ENCODE data around the gene CLDN24. TPM values are rescaled to one million over a fixed set of nuclear protein-coding genes. Genes with fewer than 3 reads are reported as not detected.

Gene CLDN24
- total RNA-seq, 1 experiment from 2014 or later = not detected

DNA sequence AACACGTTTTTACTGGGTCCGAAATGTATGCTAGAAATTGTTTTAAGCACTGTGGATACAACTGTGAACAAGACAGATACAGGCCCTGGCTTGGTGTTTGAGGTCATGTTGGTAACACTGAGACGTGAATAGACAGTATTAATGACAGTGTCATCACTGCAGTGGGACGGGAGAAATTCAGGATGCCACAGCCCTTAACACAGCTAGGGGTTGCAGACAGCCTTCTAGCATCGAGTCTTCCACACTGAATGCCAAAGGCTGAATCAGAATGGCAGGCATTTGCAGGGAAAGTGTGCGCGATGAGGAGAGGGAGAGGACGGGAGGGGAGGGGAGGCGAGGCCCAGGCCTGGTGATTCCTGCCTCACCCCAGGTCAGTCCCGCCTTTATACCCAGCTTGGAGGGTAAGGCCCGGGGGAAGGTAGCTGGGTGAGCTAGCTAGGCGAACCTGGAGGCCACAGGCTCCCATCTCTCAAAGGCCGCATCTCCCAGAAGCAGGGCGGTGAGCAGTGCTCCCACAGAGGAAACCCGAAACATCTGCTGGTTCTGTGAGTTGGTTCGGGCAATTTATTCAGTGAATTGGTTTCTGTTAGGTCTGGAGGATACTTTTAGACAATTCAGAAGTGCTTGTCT, 44.1 kb upstream of the CLDN24 start:
- H3K4me3 Mint-ChIP-seq = no peak overlapping the region
- no peaks in the 10 kb centered on the region for H4K20me1 ChIP-seq (ENCODE audit: control insufficient read depth, insufficient read depth, insufficient read length)
- H3K9me3 Mint-ChIP-seq = no peaks in the 10 kb centered on the region
- H3K4me2 ChIP-seq (ENCODE audit: insufficient read depth, insufficient read length, low read length) = no peak overlapping the region
- no peak overlapping the region for H3K27ac ChIP-seq (ENCODE audit: insufficient read length, low read depth, low read length)
- no peak overlapping the region for H3K4ac ChIP-seq (ENCODE audit: low read depth, low read length)
- no peak overlapping the region for H2BK120ac ChIP-seq (ENCODE audit: low read depth, low read length, poor library complexity, severe bottlenecking)
- H4K91ac ChIP-seq (ENCODE audit: insufficient read length, low read depth, low read length) = no peak overlapping the region
- no peaks in the 10 kb centered on the region for H3K23me2 ChIP-seq (ENCODE audit: insufficient read length, low read depth, low read length, poor library complexity, severe bottlenecking)
- no peak overlapping the region for H3K27ac Mint-ChIP-seq
- WGBS (ENCODE audit: extremely low coverage, insufficient read length, low lambda C conversion rate) = no CpG with 5 or more reads among the region's 16 CpGs
- no peak overlapping the region; the same call in 1 of the 2 replicates for H3K14ac ChIP-seq (ENCODE audit: insufficient read depth, low read length)
- H3K56ac ChIP-seq (ENCODE audit: insufficient read length, low read depth, low read length) = no peak overlapping the region
- TF ChIP-seq, protein P1, sequence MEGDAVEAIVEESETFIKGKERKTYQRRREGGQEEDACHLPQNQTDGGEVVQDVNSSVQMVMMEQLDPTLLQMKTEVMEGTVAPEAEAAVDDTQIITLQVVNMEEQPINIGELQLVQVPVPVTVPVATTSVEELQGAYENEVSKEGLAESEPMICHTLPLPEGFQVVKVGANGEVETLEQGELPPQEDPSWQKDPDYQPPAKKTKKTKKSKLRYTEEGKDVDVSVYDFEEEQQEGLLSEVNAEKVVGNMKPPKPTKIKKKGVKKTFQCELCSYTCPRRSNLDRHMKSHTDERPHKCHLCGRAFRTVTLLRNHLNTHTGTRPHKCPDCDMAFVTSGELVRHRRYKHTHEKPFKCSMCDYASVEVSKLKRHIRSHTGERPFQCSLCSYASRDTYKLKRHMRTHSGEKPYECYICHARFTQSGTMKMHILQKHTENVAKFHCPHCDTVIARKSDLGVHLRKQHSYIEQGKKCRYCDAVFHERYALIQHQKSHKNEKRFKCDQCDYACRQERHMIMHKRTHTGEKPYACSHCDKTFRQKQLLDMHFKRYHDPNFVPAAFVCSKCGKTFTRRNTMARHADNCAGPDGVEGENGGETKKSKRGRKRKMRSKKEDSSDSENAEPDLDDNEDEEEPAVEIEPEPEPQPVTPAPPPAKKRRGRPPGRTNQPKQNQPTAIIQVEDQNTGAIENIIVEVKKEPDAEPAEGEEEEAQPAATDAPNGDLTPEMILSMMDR (conservative IDR thresholded peaks at IDR 0.05) = no peak
- no peak overlapping the region for H2BK20ac ChIP-seq (ENCODE audit: low read depth, low read length, poor library complexity, severe bottlenecking)
- no peak overlapping the region for H2AK5ac ChIP-seq (ENCODE audit: insufficient read length, low read length)
- H3K36me3 Mint-ChIP-seq (ENCODE audit: insufficient read depth in 1 of 3, low read depth in 3 of 3) = no peaks in the 10 kb centered on the region
- H2BK5ac ChIP-seq (ENCODE audit: insufficient read length, low read length) = no peak overlapping the region
- H3K79me1 ChIP-seq (ENCODE audit: insufficient read depth, low read depth, low read length, poor library complexity, severe bottlenecking) = no peaks in the 10 kb centered on the region
- no peak overlapping the region for H2BK15ac ChIP-seq (ENCODE audit: low read depth, low read length)
- DNase-seq = no peak
- no peaks in the 10 kb centered on the region for H3K79me2 ChIP-seq (ENCODE audit: insufficient read depth, low read length)
- no peak overlapping the region for H3K18ac ChIP-seq (ENCODE audit: insufficient read length, low read depth, low read length)
- H2BK12ac ChIP-seq (ENCODE audit: insufficient read length, low read depth, low read length) = no peak overlapping the region
- no peak overlapping the region for H3T11ph ChIP-seq (ENCODE audit: low read length)
- H3K4me1 ChIP-seq (ENCODE audit: insufficient read depth, low read length) = no peaks in the 10 kb centered on the region
- no peak overlapping the region for H4K5ac ChIP-seq (ENCODE audit: insufficient read length, low read depth, low read length)
- no peak overlapping the region for H3K23ac ChIP-seq (ENCODE audit: insufficient read length, low read depth, low read length)
- no peak overlapping the region for H3K9ac ChIP-seq (ENCODE audit: extremely low read depth, insufficient read length, low read length)
- H3K4me1 Mint-ChIP-seq = peaks cover 13 to 14% of the 10 kb centered on the region in 2 experiments
- H4K8ac ChIP-seq (replicated peaks; ENCODE audit: insufficient read length, low read depth, low read length) = no peak overlapping the region
- no peaks in the 10 kb centered on the region; the same call in 1 of the 2 replicates for H3K27me3 Mint-ChIP-seq (ENCODE audit: low read depth)
- no peaks in the 10 kb centered on the region for H3K9me3 ChIP-seq (ENCODE audit: control insufficient read depth, low read depth, low read length)
- no peak overlapping the region for H2AFZ ChIP-seq (ENCODE audit: low read length)
- H3K27me3 ChIP-seq (ENCODE audit: insufficient read depth, low read length) = no peaks in the 10 kb centered on the region
